Measurements from ENCODE around the gene CEMP1. TPM values are rescaled to one million over a fixed set of nuclear protein-coding genes. Genes with fewer than 3 reads are reported as not detected.

CEMP1 gene
- polyA plus RNA-seq, 1 of the 3 experiments (the other 2 are of a cell fraction): not detected

GRCh38 chr16:2492292-2492691 lies 38.9 kb downstream of the CEMP1 start:
- ChIA-PET CTCF (interaction anchor here (1.0 to 12.7 kb wide), 3 partner anchors 8 to 435 kb away, joined by 3 to 95 read pairs (median 4); no protein-coding TSS in a partner anchor), POLR2A (no interaction called here)
- no peak overlapping the region for H2AFZ ChIP-seq (ENCODE audit: low read depth)

More at GRCh38 chr16:2492292-2492691, 38.9 kb downstream of the CEMP1 start:
- Histone ChIP-seq H3K9me3 (no peaks in the 10 kb centered on the region), H3K4me1 (ENCODE audit: control insufficient read depth in 1 of 2, insufficient read depth in 2 of 2, low read depth in 1 of 2, low read length in 1 of 2) (peaks cover 0 to 15% of the 10 kb centered on the region in 2 experiments; a peak in 1 of 4 replicates), H3K9ac (no peak overlapping the region), H3K27me3 (ENCODE audit: insufficient read depth) (no peaks in the 10 kb centered on the region), H3K79me2 (ENCODE audit: insufficient read depth) (no peaks in the 10 kb centered on the region), H3K4me2 (no peak overlapping the region), H3K27ac (ENCODE audit: low read depth in 2 of 2, low read length in 1 of 2) (no peak overlapping the region), H3F3A (replicated peaks; ENCODE audit: insufficient read depth) (no peaks in the 10 kb centered on the region), H3K4me3 (ENCODE audit: low read depth in 2 of 2, low read length in 1 of 2) (no peak overlapping the region), H4K20me1 (ENCODE audit: insufficient read depth) (no peaks in the 10 kb centered on the region), H3K9me2 (no peaks in the 10 kb centered on the region), H3K36me3 (replicated peaks in 1 of 2; ENCODE audit: control insufficient read depth in 1 of 2, insufficient read depth in 2 of 2, low read length in 1 of 2) (peaks cover 0 to 3% of the 10 kb centered on the region in 2 experiments)
- no peak for DNase-seq
- 97% methylated on average over 13 of the region's 13 CpGs for WGBS (ENCODE audit: low lambda C conversion rate)
- TF ChIP-seq SMC3 (IDR thresholded peaks at IDR 0.05; ENCODE audit: low read depth, low read length) (no peak), FOXJ3 (CRISPR knock-in tag; IDR thresholded peaks at IDR 0.05) (no peak), ZBTB33 (IDR thresholded peaks at IDR 0.05; ENCODE audit: borderline replicate concordance, low read depth) (no peak), RXRA (IDR thresholded peaks at IDR 0.05; ENCODE audit: borderline replicate concordance, low read depth) (no peak), EP300 (IDR thresholded peaks at IDR 0.05; ENCODE audit: borderline replicate concordance in 1 of 2, low read depth in 1 of 2, low read length in 1 of 2) (no peak), MAX (IDR thresholded peaks at IDR 0.05; ENCODE audit: low read depth) (no peak), PBX3 (IDR thresholded peaks at IDR 0.05) (no peak), FOXM1 (IDR thresholded peaks at IDR 0.05; ENCODE audit: low read depth) (no peak), YY1 (IDR thresholded peaks at IDR 0.05; ENCODE audit: low read depth) (no peak), USF2 (IDR thresholded peaks at IDR 0.05; ENCODE audit: borderline replicate concordance, low read depth, low read length) (no peak), RAD21 (IDR thresholded peaks at IDR 0.05; ENCODE audit: low read length) (no peak), CHD2 (IDR thresholded peaks at IDR 0.05; ENCODE audit: low read length, partially characterized antibody) (no peak)

Data from SK-N-SH (cell line).